ENCODE results near the gene HRH1. TPM values are rescaled to one million over a fixed set of nuclear protein-coding genes. Genes with fewer than 3 reads are reported as not detected.
"Not testable (repeated sequence)": the region's sequence is repeated elsewhere in the genome, so short reads cannot be mapped to it uniquely, and the experiment has no call there.

Gene HRH1
- total and polyA plus RNA-seq, 4 donors = 10.4 to 21.3 (median 15.1) TPM

DNA sequence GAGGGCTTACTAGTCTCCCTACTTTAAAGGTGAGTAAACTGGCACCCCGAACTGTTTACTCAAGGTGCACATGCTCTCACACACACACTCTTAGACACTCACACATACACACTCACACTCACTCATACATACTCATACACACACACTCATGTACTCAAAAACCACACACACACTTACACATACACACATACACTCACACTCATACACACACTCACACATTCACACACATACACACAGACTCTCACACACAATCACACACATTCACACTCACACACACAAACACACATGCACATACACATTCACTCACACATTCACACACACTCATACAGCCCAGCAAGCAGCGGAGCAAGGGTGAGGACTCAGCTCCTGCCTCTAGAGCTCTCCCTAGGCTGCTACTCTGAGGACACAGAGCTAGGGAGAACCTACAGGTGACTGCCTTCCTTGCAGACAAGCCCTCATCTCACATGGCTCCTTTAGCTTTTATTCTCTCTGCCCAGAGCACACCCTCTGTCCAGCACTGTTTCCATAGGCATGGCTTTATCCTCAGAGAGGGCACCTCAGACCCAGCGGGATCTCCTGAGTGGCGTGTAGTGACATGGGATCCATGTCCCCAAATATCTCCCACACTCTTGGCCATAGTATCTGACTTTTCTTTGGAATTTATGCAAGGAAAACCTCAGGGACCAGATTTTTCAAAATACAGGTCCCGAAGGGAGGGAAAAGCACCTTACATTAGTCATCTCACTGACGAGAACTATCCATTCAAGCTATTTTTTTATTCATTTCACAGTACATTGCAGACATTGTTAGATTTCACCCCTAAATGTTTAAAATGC lies 91.8 kb downstream of the HRH1 start:
- WGBS (ENCODE audit: insufficient coverage) = 94% methylated on average over 5 of the region's 6 CpGs
- no peaks in the 10 kb centered on the region for H3K4me1 ChIP-seq (ENCODE audit: control insufficient read depth, insufficient read depth, low read length)
- H3K4me3 ChIP-seq (ENCODE audit: low read depth, low read length) = no peak overlapping the region
- no peaks in the 10 kb centered on the region for H3K36me3 ChIP-seq (ENCODE audit: control insufficient read depth, insufficient read depth, low read length)
- no peaks in the 10 kb centered on the region for H3K9me3 ChIP-seq (ENCODE audit: control insufficient read depth, insufficient read depth, low read length)
- H3K27ac ChIP-seq (ENCODE audit: low read depth, low read length) = no peak overlapping the region
- DNase-seq (ENCODE audit: low read depth in 4 of 6, low spot score in 6 of 6) = no peak
- no peaks in the 10 kb centered on the region for H3K27me3 ChIP-seq (ENCODE audit: control insufficient read depth, insufficient read depth, low read length)

DNA sequence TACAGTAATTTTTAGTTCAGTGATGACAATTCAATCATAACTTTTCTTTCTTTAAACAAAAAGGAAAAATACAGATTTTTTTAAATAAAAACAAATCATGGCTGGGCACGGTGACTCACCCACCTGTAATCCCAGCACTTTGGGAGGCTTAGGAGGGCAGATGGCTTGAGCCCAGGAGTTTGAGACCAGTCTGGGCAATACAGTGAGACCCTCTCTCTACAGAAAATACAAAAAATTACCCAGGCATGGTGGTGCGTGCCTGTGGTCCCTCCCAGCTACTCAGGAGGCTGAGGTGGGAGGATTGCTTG lies 92.3 kb downstream of the HRH1 start:
- Histone ChIP-seq H3K4me1 (ENCODE audit: control insufficient read depth, insufficient read depth, low read length) (no peaks in the 10 kb centered on the region), H3K9me3 (ENCODE audit: control insufficient read depth, insufficient read depth, low read length) (no peaks in the 10 kb centered on the region), H3K4me3 (ENCODE audit: low read depth, low read length) (no peak overlapping the region), H3K36me3 (ENCODE audit: control insufficient read depth, insufficient read depth, low read length) (no peaks in the 10 kb centered on the region), H3K27me3 (ENCODE audit: control insufficient read depth, insufficient read depth, low read length) (no peaks in the 10 kb centered on the region), H3K27ac (ENCODE audit: low read depth, low read length) (no peak overlapping the region)
- no CpG with 5 or more reads among the region's 2 CpGs for WGBS (ENCODE audit: insufficient coverage)
- DNase-seq (ENCODE audit: low read depth in 4 of 6, low spot score in 6 of 6) = no peak

GRCh38 chr3:11247362-11247761 lies 93.1 kb downstream of the HRH1 start:
- H3K4me1 ChIP-seq (ENCODE audit: control insufficient read depth, insufficient read depth, low read length) = no peaks in the 10 kb centered on the region
- H3K27me3 ChIP-seq (ENCODE audit: control insufficient read depth, insufficient read depth, low read length) = no peaks in the 10 kb centered on the region
- WGBS (ENCODE audit: insufficient coverage) = 94% methylated on average over 3 of the region's 8 CpGs
- H3K4me3 ChIP-seq (ENCODE audit: low read depth, low read length) = no peak overlapping the region
- H3K27ac ChIP-seq (ENCODE audit: low read depth, low read length) = no peak overlapping the region
- no peaks in the 10 kb centered on the region for H3K9me3 ChIP-seq (ENCODE audit: control insufficient read depth, insufficient read depth, low read length)
- DNase-seq (ENCODE audit: low read depth in 4 of 6, low spot score in 6 of 6) = no peak
- H3K36me3 ChIP-seq (ENCODE audit: control insufficient read depth, insufficient read depth, low read length) = no peaks in the 10 kb centered on the region

DNA sequence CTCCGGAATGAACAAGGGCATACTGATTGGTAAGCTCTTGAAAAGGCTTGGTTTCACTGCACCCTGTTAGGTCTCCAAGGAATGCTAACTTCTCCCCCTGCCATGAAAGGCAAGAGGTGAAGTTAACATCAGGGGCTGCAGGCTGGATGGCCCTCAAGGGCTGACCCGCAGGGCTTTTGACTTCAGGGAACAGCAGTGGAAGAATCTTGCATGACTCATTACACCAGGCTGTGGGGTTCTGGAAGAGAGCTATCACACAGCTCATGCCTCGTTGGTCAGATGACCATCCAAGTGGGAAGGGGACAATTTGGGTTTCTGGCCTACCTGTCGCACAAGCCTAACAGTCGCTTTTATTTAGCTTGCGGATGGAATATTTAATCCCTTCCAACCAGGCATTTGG lies 94.3 kb downstream of the HRH1 start:
- DNase-seq (ENCODE audit: low read depth in 4 of 6, low spot score in 6 of 6) = no peak
- no peaks in the 10 kb centered on the region for H3K9me3 ChIP-seq (ENCODE audit: control insufficient read depth, insufficient read depth, low read length)
- no peaks in the 10 kb centered on the region for H3K4me1 ChIP-seq (ENCODE audit: control insufficient read depth, insufficient read depth, low read length)
- no peak overlapping the region for H3K4me3 ChIP-seq (ENCODE audit: low read depth, low read length)
- H3K36me3 ChIP-seq (ENCODE audit: control insufficient read depth, insufficient read depth, low read length) = no peaks in the 10 kb centered on the region
- no peak overlapping the region for H3K27ac ChIP-seq (ENCODE audit: low read depth, low read length)
- 100% methylated on average over 2 of the region's 6 CpGs for WGBS (ENCODE audit: insufficient coverage)
- H3K27me3 ChIP-seq (ENCODE audit: control insufficient read depth, insufficient read depth, low read length) = no peaks in the 10 kb centered on the region

DNA sequence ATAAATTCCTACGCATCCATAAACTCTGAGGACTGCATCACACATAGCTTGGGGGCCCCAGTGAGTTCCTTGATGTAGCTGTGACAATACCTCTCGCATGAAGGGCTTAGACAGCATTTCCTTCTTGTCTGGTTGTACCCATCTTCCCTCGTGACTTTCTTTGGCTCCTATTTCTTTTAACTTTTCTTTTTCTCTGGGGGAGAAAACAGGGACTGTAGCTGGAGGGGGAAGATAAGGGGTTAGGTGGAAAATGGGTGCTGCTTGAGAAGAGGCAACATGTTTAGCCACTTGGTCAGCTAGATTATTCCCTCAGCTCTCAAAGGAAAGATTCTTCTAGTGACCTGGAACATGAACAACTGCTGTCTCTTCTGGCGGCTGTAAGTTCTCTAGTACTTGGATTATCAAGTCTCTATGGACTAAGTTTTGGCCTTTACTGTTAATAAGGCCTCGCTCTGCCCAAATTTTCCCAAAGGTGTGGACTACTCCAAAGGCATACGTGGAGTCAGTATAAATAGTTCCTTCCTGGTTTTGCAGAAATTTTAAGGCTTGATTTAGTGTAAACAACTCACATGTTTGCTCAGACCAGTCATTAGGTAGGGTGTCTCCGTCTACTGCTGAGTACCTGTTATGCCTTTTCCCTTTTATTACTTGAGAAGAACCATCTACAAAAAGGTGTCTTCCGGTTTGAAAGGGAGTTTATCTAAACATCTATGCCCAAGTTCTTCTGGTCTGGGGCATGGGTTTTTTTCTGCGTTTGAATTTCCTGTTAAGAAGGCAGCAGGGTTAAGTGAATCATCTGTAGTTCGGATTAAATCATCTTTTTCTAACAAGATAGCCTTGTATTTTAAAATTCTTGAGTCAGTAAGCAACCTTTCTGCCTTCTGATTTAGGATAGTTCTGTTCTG lies 96.9 kb downstream of the HRH1 start:
- no peaks in the 10 kb centered on the region for H3K36me3 ChIP-seq (ENCODE audit: control insufficient read depth, insufficient read depth, low read length)
- no peak overlapping the region for H3K4me3 ChIP-seq (ENCODE audit: low read depth, low read length)
- no peaks in the 10 kb centered on the region for H3K27me3 ChIP-seq (ENCODE audit: control insufficient read depth, insufficient read depth, low read length)
- H3K27ac ChIP-seq (ENCODE audit: low read depth, low read length) = no peak overlapping the region
- H3K9me3 ChIP-seq (ENCODE audit: control insufficient read depth, insufficient read depth, low read length) = no peaks in the 10 kb centered on the region
- no peak for DNase-seq (ENCODE audit: low read depth in 4 of 6, low spot score in 6 of 6)
- H3K4me1 ChIP-seq (ENCODE audit: control insufficient read depth, insufficient read depth, low read length) = no peaks in the 10 kb centered on the region
- WGBS (ENCODE audit: insufficient coverage) = 77% methylated on average over 1 of the region's 10 CpGs

DNA sequence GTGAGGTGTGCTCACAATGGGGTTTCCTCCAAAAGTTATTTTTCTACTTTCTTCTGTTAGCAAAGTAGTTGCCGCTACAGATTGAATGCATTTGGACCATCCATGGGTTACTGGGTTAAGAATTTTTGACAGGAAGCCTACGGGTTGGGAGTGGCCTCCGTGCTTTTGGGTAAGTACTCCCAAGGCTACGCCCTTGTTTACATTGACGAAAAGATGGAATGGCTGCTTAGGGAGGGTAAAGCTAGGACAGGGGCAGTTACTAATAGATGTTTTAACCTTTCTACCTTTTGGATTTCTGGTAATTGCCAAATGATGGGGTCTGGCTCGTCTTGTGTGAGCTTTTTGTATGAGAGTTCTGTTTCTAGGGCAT lies 97.5 kb downstream of the HRH1 start:
- Histone ChIP-seq H3K36me3 (ENCODE audit: control insufficient read depth, insufficient read depth, low read length) (no peaks in the 10 kb centered on the region), H3K4me1 (ENCODE audit: control insufficient read depth, insufficient read depth, low read length) (no peaks in the 10 kb centered on the region), H3K9me3 (ENCODE audit: control insufficient read depth, insufficient read depth, low read length) (no peaks in the 10 kb centered on the region), H3K27me3 (ENCODE audit: control insufficient read depth, insufficient read depth, low read length) (no peaks in the 10 kb centered on the region), H3K4me3 (ENCODE audit: low read depth, low read length) (no peak overlapping the region), H3K27ac (ENCODE audit: low read depth, low read length) (no peak overlapping the region)
- 92% methylated on average over 5 of the region's 6 CpGs for WGBS (ENCODE audit: insufficient coverage)
- DNase-seq (ENCODE audit: low read depth in 4 of 6, low spot score in 6 of 6) = no peak

DNA sequence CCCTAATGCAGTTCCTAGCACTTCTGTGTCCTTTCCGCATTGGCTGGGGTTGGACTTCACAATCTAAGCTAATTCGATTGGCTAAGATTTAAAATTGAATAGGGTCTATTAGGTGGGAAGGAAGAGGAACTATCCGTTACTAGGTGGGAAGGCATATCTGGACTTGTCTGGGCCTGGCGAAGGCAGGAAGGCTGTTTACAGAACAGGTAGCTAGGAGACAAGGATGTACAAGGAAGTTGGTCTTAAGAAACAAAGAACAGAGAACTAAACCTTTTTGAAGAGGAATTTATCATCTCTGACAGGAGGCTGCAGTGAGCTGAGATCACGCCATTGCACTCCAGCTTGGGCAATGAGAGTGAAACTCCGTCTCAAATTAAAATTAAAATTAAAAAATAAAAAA lies 100.6 kb downstream of the HRH1 start:
- H3K27ac ChIP-seq (ENCODE audit: low read depth, low read length) = no peak overlapping the region
- 93% methylated on average over 4 of the region's 6 CpGs for WGBS (ENCODE audit: insufficient coverage)

GRCh38 chr3:11255537-11255936 lies 101.2 kb downstream of the HRH1 start:
- H3K36me3 ChIP-seq (ENCODE audit: control insufficient read depth, insufficient read depth, low read length); H3K4me1 ChIP-seq (ENCODE audit: control insufficient read depth, insufficient read depth, low read length); DNase-seq (ENCODE audit: low read depth in 4 of 6, low spot score in 6 of 6); H3K4me3 ChIP-seq (ENCODE audit: low read depth, low read length); H3K27ac ChIP-seq (ENCODE audit: low read depth, low read length); H3K9me3 ChIP-seq (ENCODE audit: control insufficient read depth, insufficient read depth, low read length); H3K27me3 ChIP-seq (ENCODE audit: control insufficient read depth, insufficient read depth, low read length): not testable (repeated sequence)
- 93% methylated on average over 5 of the region's 5 CpGs for WGBS (ENCODE audit: insufficient coverage)

More for the DNA sequence above, 100.6 kb downstream of the HRH1 start:
- Histone ChIP-seq H3K4me1 (ENCODE audit: control insufficient read depth, insufficient read depth, low read length) (no peaks in the 10 kb centered on the region), H3K36me3 (ENCODE audit: control insufficient read depth, insufficient read depth, low read length) (peaks cover 7% of the 10 kb centered on the region), H3K9me3 (ENCODE audit: control insufficient read depth, insufficient read depth, low read length) (no peaks in the 10 kb centered on the region), H3K27me3 (ENCODE audit: control insufficient read depth, insufficient read depth, low read length) (no peaks in the 10 kb centered on the region), H3K4me3 (ENCODE audit: low read depth, low read length) (no peak overlapping the region)
- DNase-seq (ENCODE audit: low read depth in 4 of 6, low spot score in 6 of 6) = no peak

DNA sequence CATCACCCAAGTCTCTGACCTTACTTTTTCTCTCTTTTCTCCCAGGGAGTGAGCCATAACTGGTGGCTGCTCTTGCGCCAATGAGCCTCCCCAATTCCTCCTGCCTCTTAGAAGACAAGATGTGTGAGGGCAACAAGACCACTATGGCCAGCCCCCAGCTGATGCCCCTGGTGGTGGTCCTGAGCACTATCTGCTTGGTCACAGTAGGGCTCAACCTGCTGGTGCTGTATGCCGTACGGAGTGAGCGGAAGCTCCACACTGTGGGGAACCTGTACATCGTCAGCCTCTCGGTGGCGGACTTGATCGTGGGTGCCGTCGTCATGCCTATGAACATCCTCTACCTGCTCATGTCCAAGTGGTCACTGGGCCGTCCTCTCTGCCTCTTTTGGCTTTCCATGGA lies 104.7 kb downstream of the HRH1 start:
- H3K4me1 ChIP-seq (ENCODE audit: control insufficient read depth, insufficient read depth, low read length) = no peaks in the 10 kb centered on the region
- no peak for DNase-seq (ENCODE audit: low read depth in 4 of 6, low spot score in 6 of 6)
- no peaks in the 10 kb centered on the region for H3K9me3 ChIP-seq (ENCODE audit: control insufficient read depth, insufficient read depth, low read length)
- peaks cover 7% of the 10 kb centered on the region for H3K36me3 ChIP-seq (ENCODE audit: control insufficient read depth, insufficient read depth, low read length)
- no peak overlapping the region for H3K4me3 ChIP-seq (ENCODE audit: low read depth, low read length)
- H3K27ac ChIP-seq (ENCODE audit: low read depth, low read length) = no peak overlapping the region
- WGBS (ENCODE audit: insufficient coverage) = 95% methylated on average over 11 of the region's 11 CpGs
- H3K27me3 ChIP-seq (ENCODE audit: control insufficient read depth, insufficient read depth, low read length) = no peaks in the 10 kb centered on the region

- no peaks in the 10 kb centered on the region for H3K4me1 ChIP-seq (ENCODE audit: control insufficient read depth, insufficient read depth, low read length)
- H3K36me3 ChIP-seq (ENCODE audit: control insufficient read depth, insufficient read depth, low read length) = peaks cover 7% of the 10 kb centered on the region
- no peaks in the 10 kb centered on the region for H3K27me3 ChIP-seq (ENCODE audit: control insufficient read depth, insufficient read depth, low read length)
- no peak overlapping the region for H3K4me3 ChIP-seq (ENCODE audit: low read depth, low read length)
- no peak overlapping the region for H3K27ac ChIP-seq (ENCODE audit: low read depth, low read length)
- 81% methylated on average over 3 of the region's 3 CpGs for WGBS (ENCODE audit: insufficient coverage)
- H3K9me3 ChIP-seq (ENCODE audit: control insufficient read depth, insufficient read depth, low read length) = no peaks in the 10 kb centered on the region
- DNase-seq (ENCODE audit: low read depth in 4 of 6, low spot score in 6 of 6) = no peak
Observed at GRCh38 chr3:11260460-11260859, 106.2 kb downstream of the HRH1 start.
